ENCODE data around the gene TBRG4.

TBRG4 gene

DNA sequence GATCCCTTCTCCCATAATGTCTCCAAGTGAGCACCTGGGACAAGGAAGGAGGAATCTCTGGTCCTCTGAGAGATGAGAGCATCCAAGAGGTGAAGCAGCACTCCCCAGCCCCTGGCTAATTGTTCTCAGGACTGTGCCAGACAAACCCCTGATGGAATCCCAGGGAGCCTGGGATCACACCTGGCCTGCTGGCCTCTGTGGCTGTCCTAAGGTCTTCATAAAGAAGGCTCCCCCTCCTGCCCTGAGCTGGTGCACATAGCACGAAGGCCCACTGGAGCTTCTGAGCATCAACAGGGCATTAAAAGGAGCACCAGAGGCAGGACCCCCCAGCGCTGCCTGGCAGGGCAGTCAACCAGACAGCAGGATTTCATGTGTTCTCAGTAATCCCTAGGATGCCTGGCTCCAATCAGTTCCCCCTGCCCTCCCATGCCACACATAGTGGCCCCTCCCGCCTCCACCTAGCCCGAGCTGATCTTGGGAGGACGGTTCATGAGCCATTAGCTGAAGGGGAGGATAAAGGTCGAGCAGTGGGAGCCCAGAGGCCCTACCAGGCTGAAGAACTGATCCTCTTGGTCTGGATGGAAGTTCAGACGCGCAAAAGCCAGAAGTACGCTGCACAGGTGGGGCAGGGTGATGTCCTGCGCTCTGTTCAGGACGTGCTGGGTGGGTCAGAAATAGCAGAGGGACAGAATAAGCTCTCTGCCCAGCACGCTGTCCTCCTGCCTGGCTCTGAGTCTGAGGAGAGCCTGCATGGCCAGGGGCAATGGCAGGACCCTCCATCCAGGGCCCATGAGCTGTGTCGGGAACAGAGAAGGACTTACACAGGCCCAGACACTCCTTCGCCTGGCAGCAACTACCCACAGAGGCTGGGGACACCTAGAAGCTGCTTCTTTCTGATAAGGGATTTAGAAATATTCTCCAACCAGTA lies 8.4 kb downstream of the TBRG4 start:
- POLR2A ChIA-PET: no interaction called here
- CTCF ChIA-PET: interaction anchor here (1.4 to 1.7 kb wide), 2 partner anchors 32 to 129 kb away, joined by 3 to 4 read pairs; no protein-coding TSS in a partner anchor
- TF ChIP-seq, protein P1, sequence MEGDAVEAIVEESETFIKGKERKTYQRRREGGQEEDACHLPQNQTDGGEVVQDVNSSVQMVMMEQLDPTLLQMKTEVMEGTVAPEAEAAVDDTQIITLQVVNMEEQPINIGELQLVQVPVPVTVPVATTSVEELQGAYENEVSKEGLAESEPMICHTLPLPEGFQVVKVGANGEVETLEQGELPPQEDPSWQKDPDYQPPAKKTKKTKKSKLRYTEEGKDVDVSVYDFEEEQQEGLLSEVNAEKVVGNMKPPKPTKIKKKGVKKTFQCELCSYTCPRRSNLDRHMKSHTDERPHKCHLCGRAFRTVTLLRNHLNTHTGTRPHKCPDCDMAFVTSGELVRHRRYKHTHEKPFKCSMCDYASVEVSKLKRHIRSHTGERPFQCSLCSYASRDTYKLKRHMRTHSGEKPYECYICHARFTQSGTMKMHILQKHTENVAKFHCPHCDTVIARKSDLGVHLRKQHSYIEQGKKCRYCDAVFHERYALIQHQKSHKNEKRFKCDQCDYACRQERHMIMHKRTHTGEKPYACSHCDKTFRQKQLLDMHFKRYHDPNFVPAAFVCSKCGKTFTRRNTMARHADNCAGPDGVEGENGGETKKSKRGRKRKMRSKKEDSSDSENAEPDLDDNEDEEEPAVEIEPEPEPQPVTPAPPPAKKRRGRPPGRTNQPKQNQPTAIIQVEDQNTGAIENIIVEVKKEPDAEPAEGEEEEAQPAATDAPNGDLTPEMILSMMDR (IDR thresholded peaks at IDR 0.05; ENCODE audit: control extremely low read depth, extremely low read depth, low read depth, missing control alignments): no peak
- no peak for DNase-seq (ENCODE audit: extremely low spot score)

DNA sequence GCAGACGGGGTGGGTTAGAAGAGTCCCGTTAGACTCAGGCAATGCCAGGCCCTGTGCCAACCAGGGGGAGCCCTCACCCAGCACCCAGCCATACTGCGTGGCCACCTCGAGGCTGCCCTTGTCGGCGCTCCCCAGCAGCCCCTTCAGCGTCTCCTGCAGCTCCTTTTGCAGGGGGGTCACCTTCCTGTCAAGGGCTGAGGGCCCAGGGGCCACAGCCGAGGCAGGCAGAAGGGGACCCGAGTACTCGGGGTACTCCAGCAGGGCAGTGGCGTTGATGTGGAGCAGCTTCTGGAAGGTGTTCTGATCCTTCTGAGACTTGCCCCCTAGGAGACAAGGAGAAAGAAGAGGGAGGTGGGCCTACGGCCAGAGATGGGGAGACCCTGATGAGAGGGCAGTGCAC lies 9.7 kb downstream of the TBRG4 start:
- ChIA-PET POLR2A (no interaction called here), CTCF (no interaction called here)
- no peak for DNase-seq (ENCODE audit: extremely low spot score)
- TF ChIP-seq, protein P1 (IDR thresholded peaks at IDR 0.05; ENCODE audit: control extremely low read depth, extremely low read depth, low read depth, missing control alignments): no peak

DNA sequence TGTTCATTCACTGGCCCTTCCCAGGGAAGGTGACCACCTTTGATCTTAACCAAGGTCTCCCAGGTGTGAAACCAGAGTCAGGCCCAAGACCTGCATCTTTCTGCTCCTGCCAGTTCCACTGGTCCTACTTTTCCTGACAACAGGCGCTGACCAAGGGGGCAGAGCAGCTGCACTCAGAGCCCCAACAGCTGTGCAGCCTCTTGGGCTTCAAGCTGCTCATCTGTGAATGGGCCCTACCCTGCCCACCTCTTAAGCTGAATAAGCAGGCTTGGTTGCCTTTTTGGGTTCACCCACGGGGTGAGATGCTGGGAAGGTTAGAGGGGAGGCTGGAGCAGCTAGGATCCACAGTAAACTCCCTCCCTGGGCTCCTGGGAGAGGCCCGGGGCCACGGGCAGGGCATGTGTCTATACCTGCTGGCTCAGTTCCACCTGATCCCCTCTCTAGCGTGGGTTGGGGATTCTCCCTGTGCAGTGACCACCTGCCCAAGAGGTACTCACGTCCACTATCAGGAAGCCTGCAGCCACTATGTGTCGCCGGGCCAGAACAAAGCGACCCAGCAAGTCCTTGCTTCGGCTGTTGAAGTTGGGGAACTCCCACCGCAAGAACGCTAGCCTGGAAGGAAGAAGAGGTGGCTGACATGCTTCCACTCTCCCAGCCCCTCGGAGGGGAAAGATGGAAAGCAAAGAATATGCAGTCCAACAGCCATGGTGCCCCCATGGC lies 10.6 kb downstream of the TBRG4 start:
- ChIA-PET CTCF (interaction anchor here (1.2 kb wide), 1 partner anchor 14 kb away, joined by 3 read pairs; no protein-coding TSS in a partner anchor), POLR2A (no interaction called here)
- no peak for DNase-seq (ENCODE audit: extremely low spot score)
- TF ChIP-seq, protein P1 (IDR thresholded peaks at IDR 0.05; ENCODE audit: control extremely low read depth, extremely low read depth, low read depth, missing control alignments): no peak

DNA sequence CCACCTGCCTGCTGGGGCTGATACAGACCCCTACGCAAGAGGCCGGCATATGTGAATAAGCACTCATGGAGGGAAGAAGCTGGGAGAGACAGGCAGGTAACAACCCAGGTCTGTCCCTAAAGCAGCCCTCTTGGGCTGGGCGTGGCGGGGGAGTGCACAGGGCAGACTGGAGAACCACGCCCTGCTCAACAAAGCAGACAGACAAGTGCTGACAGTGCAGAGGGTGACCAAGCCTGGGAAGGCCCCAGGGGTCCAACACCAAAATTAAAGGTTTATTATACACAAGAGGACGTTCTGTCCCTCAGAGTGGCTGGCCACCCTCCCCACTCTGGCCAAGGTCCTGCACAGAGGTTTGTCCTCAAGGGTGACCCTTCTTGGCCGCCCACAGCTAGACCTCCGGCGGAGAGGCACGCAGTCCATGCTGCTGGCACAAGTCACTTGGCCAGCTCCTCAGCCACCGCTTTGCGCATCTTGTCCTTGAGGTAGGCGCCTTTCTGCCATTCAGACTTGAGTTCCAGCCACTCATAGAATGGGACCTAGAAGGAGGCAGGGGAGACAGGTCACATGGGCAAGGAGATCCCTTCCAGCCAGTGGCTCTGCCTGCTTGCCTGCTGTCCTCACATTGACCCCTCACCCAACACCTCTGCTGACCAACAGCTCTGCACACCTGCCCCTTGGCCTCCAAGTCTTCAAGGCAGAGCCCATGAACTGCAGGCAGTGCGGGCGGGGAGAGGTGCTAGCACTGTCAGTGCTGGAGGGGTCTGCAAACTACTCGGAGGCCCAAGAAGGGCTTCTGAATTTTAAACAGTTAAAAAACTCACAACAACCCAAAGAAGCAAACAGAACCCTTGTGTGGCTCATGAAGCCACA lies 11.4 kb downstream of the TBRG4 start:
- CTCF ChIA-PET: interaction anchor here (0.9 to 1.2 kb wide), 2 partner anchors 13 to 23 kb away, joined by 3 read pairs; no protein-coding TSS in a partner anchor
- DNase-seq (ENCODE audit: extremely low spot score): no peak
- TF ChIP-seq, protein P1 (IDR thresholded peaks at IDR 0.05; ENCODE audit: control extremely low read depth, extremely low read depth, low read depth, missing control alignments): no peak
- POLR2A ChIA-PET: no interaction called here

DNA sequence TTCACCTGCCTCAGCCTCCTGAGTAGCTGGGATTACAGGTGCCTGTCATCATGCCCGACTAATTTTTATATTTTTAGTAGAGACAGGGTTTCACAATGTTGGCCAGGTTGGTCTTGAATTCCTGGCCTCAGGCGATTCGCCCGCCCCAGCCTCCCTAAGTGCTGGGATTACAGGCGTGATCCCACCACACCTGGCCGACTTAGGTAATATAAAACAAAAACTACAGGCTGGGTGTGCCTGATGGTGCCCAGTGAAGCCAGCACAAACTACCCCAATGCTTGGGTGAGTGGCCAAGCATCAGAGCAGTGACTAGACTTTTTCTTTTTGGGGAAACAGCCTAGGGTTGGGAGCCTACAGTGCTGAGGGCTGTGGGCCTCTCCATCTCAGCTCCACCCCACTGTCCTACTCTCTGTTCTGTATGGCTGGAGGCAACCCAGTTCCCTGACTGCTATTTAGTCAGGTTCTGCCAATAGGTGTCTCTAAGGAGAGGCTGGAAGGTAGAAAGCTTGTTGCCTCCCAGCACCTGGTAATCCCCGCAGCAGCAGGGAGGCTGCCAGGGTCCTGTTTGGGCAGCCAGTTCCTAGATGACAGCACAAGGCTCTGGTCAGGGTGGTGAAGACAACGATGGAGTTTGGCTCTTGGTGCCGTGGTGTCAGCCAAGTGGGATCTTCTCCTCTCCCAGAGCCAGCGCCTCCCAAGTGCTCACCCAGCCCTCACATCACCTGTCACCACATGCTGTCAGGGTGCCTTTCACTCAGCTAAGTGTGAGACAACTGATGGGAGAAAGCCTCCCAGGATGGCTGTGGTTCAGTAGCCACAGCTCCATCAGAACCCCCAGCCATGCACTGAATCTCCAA lies 12.3 kb downstream of the TBRG4 start:
- TF ChIP-seq, protein P1 (IDR thresholded peaks at IDR 0.05; ENCODE audit: control extremely low read depth, extremely low read depth, low read depth, missing control alignments): no peak
- DNase-seq (ENCODE audit: extremely low spot score): no peak
- ChIA-PET CTCF (interaction anchor here (0.9 kb wide), 1 partner anchor 22 kb away, joined by 3 read pairs; no protein-coding TSS in a partner anchor), POLR2A (no interaction called here)

Data from GM10248 (cell line).